Umbilical cord (tissue), 2 donors: ENCODE measurements around the gene ARL16. TPM values are rescaled to one million over a fixed set of nuclear protein-coding genes. Genes with fewer than 3 reads are reported as not detected.

Source experiments
- DNase-seq: peaks from one replicate; pipeline ENCODE4 v3.0.0-alpha.2; 2015; ENCODE audit warnings: low spot score
- total RNA-seq: library from RNA; depleted of rRNA; stranded (reverse); fragments of >200 nt; gene quantifications from one replicate; pipeline ENCODE4 v1.2.3, GENCODE V29; 2014; ENCODE audit warnings: low replicate concordance; ENCODE audit not compliant: insufficient read depth

The ARL16 gene
- total RNA-seq, 1 donor from 2014 or later: 21.2 TPM

GRCh38 chr17:81646869-81647600 is 36.6 kb downstream of the ARL16 start:
- DNase-seq: no peak

DNA sequence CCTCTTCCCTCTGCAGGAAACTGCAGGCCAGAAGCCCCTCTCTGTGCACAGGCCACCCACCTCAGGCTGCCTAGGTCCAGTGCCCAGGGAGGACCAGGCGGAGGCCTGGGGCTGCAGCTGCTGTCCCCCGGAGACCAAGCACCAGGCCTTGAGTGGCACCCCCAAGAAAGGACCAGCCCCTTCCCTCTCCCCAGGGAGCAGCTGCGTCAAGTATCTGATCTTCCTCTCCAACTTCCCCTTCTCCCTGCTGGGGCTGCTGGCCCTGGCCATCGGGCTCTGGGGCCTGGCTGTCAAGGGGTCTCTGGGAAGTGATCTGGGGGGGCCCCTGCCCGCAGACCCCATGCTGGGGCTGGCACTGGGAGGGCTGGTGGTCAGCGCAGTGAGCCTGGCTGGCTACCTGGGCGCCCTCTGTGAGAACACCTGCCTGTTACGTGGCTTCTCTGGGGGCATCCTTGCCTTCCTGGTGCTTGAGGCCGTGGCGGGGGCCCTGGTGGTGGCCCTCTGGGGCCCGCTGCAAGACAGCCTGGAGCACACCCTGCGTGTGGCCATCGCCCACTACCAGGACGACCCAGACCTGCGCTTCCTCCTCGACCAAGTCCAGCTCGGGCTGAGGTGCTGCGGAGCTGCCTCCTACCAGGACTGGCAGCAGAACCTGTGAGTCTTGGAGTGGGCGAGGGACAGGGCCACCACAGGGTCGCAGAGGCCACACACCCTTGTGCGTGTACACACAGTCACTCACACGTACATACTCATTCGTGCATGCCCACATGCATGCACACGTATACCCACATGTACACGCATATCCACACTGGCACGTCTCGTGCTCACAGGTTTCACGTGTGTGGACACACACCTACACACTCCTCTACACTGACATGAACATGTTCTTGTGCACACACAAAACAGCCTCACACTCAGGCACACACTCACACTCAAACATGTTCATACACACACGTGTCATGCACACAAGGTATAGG is 38.3 kb downstream of the ARL16 start:
- no peak for DNase-seq

DNA sequence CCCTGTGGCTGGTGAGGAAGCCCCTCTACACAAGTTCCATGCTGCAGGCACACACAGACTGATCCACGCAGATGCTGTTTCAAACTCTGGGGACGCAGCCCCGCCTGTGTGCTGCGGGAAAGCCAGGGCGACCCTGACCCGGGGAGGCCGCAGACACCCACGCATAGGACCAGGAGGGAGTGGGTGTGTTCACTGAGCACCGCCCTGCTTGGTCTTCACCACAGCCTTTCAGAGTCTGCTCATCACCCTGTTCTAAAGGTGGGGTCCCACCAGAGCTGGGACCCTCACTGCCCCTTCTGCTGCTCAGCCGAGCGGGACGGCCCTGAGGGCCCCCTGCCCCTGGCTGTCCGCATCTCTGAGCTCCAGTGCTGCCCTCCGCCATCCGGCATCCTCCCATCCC is 39.1 kb downstream of the ARL16 start:
- DNase-seq: no peak

DNA sequence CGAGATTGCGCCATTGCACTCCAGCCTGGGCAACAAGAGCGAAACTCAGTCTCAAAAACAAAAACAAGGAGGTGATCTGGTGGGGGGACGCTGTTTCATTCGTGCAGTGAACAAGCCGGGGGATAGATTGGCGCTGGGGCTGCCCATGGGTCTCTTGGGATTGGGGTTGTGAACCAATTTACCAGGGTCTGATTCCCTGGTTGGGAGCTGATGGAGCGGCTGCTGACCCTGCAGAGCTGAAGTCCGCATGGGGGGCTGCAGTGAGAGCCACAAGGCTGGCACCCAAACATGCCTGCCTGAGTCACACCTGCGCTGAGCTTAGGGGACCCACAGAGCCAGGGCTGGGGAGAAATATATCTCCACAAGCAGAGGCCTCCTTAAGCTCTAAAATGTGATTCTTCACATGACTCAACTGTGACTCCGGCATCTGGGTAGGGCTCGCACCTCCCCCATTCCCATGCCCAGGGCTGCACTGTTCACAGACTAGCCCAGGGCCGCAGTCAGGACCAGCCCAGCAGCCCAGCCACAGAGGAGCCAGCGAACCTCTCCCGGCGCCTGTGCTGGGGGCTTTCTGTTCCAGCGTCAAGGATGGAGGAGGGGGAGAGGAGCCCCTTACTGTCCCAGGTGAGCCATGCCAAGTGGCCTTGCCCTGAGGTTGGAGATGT is 41.6 kb downstream of the ARL16 start:
- no peak for DNase-seq

GRCh38 chr17:81640011-81640410 is 43.6 kb downstream of the ARL16 start:
- no peak for DNase-seq

DNA sequence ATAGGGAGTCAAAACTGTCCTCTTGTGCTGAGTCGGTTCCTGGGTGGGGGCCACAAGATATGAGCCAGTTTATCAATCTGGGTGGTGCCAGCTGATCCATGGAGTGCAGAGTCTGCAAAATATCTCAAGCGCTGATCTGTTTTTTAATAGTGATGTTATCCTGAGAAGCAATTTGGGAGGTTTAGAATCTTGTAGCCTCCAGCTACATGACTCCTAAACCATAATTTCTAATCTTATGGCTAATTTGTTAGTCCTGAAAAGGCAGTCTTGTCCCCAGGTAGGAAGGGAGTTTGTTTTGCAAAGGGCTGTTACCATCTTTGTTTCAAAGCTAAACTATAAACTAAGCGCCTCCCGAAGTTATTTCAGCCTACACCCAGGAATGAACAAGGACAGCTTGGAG is 44.9 kb downstream of the ARL16 start:
- no peak for DNase-seq

- peak; percentile 88 for DNase-seq
Observed at GRCh38 chr17:81636505-81637288, 46.9 kb downstream of the ARL16 start, which contains the start of the genes NPLOC4 and TSPAN10. Gene NPLOC4, minus strand, starts transcription at chr17:81637112. Its CDS starts 182 bp downstream, at chr17:81636930. Gene TSPAN10, plus strand, starts transcription at chr17:81637196. Its CDS starts 5,217 bp downstream, at chr17:81642413.

GRCh38 chr17:81635973-81636504 is 47.6 kb downstream of the ARL16 start:
- DNase-seq: no peak

GRCh38 chr17:81635431-81635830 is 48.2 kb downstream of the ARL16 start:
- no peak for DNase-seq

DNA sequence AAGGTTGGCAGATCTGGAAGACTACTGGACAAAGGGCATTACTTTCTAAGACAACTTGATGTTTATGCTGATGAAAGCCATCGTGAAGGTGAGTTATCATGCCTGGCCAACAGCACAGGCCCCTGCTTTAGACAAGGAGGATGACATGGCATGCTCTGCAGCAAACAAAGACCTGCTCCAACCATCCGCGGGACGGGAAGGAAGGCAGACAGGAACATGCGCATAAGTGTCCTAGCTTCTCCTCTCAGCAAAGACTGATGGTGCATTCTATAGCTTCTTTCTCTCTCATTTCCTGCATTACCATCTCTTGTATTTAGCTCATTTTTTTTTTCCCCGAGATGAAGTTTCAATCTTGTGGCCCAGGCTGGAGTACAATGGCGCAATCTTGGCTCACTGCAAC is 52.1 kb downstream of the ARL16 start:
- no peak for DNase-seq

Other genes starting within 250 kb of the ARL16 start
- 3,050 TPM for gene ACTG1, start 171.0 kb downstream of the ARL16 start, total RNA-seq
- 2.2 TPM for gene FSCN2, start 155.4 kb downstream of the ARL16 start, total RNA-seq
- gene FAAP100, start 131.4 kb downstream of the ARL16 start, total RNA-seq: 26.0 TPM
- gene NPLOC4, start 46.7 kb downstream of the ARL16 start, total RNA-seq: 86.9 TPM
- gene TSPAN10, start 46.6 kb downstream of the ARL16 start, total RNA-seq: 0.96 TPM
- gene PDE6G, start 27.3 kb downstream of the ARL16 start, total RNA-seq: not detected
- gene OXLD1, start 17.2 kb downstream of the ARL16 start, total RNA-seq: 20.7 TPM
- 0.96 TPM for gene CCDC137, start 17.1 kb downstream of the ARL16 start, total RNA-seq
- gene HGS, start 214 bp upstream of the ARL16 start, total RNA-seq: 48.9 TPM
- not detected for gene MRPL12, start 19.6 kb upstream of the ARL16 start, total RNA-seq
- gene SLC25A10, start 28.5 kb upstream of the ARL16 start, total RNA-seq: 3.1 TPM
- gene GCGR, start 120.4 kb upstream of the ARL16 start, total RNA-seq: 2.9 TPM
- 64.0 TPM for gene MCRIP1, start 149.5 kb upstream of the ARL16 start, total RNA-seq
- gene PPP1R27, start 151.3 kb upstream of the ARL16 start, total RNA-seq: 4.1 TPM
- 844 TPM for gene P4HB, start 176.7 kb upstream of the ARL16 start, total RNA-seq
- gene ARHGDIA, start 187.5 kb upstream of the ARL16 start, total RNA-seq: 57.5 TPM
- gene ALYREF, start 207.8 kb upstream of the ARL16 start, total RNA-seq: 96.8 TPM
- 103 TPM for gene ANAPC11, start 207.9 kb upstream of the ARL16 start, total RNA-seq
- 1.4 TPM for gene NPB, start 218.4 kb upstream of the ARL16 start, total RNA-seq
- gene PCYT2, start 227.6 kb upstream of the ARL16 start, total RNA-seq: 21.2 TPM
- 9.9 TPM for gene SIRT7, start 234.4 kb upstream of the ARL16 start, total RNA-seq
- 8.4 TPM for gene MAFG, start 243.9 kb upstream of the ARL16 start, total RNA-seq